ENCODE measurements around the gene VDR. TPM values are rescaled to one million over a fixed set of nuclear protein-coding genes. Genes with fewer than 3 reads are reported as not detected.

The VDR gene
- total RNA-seq (ENCODE audit: unreplicated experiment) = not detected
- long read RNA-seq = 0 reads

GRCh38 chr12:47904713-47905709 lies at the start of gene VDR:
Gene VDR, minus strand, starts transcription at chr12:47904994. Its CDS starts 25,881 bp downstream, at chr12:47879113.
- H3K27ac Mint-ChIP-seq (ENCODE audit: unreplicated experiment) = no peak within 1 kb of the TSS
- peak; percentile 67 for DNase-seq
- no peaks in the 10 kb centered on the region for H3K4me1 Mint-ChIP-seq (ENCODE audit: low read depth, unreplicated experiment)
- H3K4me3 Mint-ChIP-seq (ENCODE audit: unreplicated experiment) = peak within 1 kb of the TSS; percentile 81
- no peaks in the 10 kb centered on the region for H3K36me3 Mint-ChIP-seq (ENCODE audit: unreplicated experiment)
- H3K9me3 Mint-ChIP-seq (ENCODE audit: unreplicated experiment) = no peaks in the 10 kb centered on the region
- H3K27me3 Mint-ChIP-seq (ENCODE audit: unreplicated experiment) = peaks cover 21% of the 10 kb centered on the region
- TF ChIP-seq CTCF (IDR thresholded peaks at IDR 0.05; ENCODE audit: partially characterized antibody, unreplicated experiment) = no peak

GRCh38 chr12:47954058-47954457 lies 49.3 kb upstream of the VDR start:
- Mint-ChIP-seq H3K9me3 (ENCODE audit: unreplicated experiment) (peaks cover 7% of the 10 kb centered on the region), H3K27ac (ENCODE audit: unreplicated experiment) (no peak overlapping the region), H3K4me3 (ENCODE audit: unreplicated experiment) (no peak overlapping the region), H3K4me1 (ENCODE audit: low read depth, unreplicated experiment) (no peaks in the 10 kb centered on the region), H3K36me3 (ENCODE audit: unreplicated experiment) (peaks cover 18% of the 10 kb centered on the region), H3K27me3 (ENCODE audit: unreplicated experiment) (peaks cover 3% of the 10 kb centered on the region)
- TF ChIP-seq CTCF (IDR thresholded peaks at IDR 0.05; ENCODE audit: partially characterized antibody, unreplicated experiment) = no peak
- DNase-seq = no peak

- Mint-ChIP-seq H3K27ac (ENCODE audit: unreplicated experiment) (no peak overlapping the region), H3K4me1 (ENCODE audit: low read depth, unreplicated experiment) (no peaks in the 10 kb centered on the region), H3K27me3 (ENCODE audit: unreplicated experiment) (peaks cover 6% of the 10 kb centered on the region), H3K4me3 (ENCODE audit: unreplicated experiment) (no peak overlapping the region), H3K9me3 (ENCODE audit: unreplicated experiment) (peaks cover 4% of the 10 kb centered on the region), H3K36me3 (ENCODE audit: unreplicated experiment) (no peaks in the 10 kb centered on the region)
- no peak for DNase-seq
- TF ChIP-seq CTCF (IDR thresholded peaks at IDR 0.05; ENCODE audit: partially characterized antibody, unreplicated experiment) = no peak
These were observed 46.2 kb upstream of the VDR start for GRCh38 chr12:47950856-47951468.

- no peaks in the 10 kb centered on the region for H3K36me3 Mint-ChIP-seq (ENCODE audit: unreplicated experiment)
- H3K27me3 Mint-ChIP-seq (ENCODE audit: unreplicated experiment) = peaks cover 7% of the 10 kb centered on the region
- peaks cover 4% of the 10 kb centered on the region for H3K9me3 Mint-ChIP-seq (ENCODE audit: unreplicated experiment)
- no peaks in the 10 kb centered on the region for H3K4me1 Mint-ChIP-seq (ENCODE audit: low read depth, unreplicated experiment)
- peak; percentile 92 for TF ChIP-seq CTCF (IDR thresholded peaks at IDR 0.05; ENCODE audit: partially characterized antibody, unreplicated experiment)
- no peak overlapping the region for H3K27ac Mint-ChIP-seq (ENCODE audit: unreplicated experiment)
- H3K4me3 Mint-ChIP-seq (ENCODE audit: unreplicated experiment) = no peak overlapping the region
- DNase-seq = peak; percentile 85
These were observed 44.9 kb upstream of the VDR start for GRCh38 chr12:47949441-47950341.
